Hypothalamus (tissue), 51 donors: ENCODE data around the gene SLC26A2.

Source experiments
- DNase-seq, 51 donors: peaks; one replicate each; lab custom pipeline; 2025; lab: John Stamatoyannopoulos, UW

Gene SLC26A2

DNA sequence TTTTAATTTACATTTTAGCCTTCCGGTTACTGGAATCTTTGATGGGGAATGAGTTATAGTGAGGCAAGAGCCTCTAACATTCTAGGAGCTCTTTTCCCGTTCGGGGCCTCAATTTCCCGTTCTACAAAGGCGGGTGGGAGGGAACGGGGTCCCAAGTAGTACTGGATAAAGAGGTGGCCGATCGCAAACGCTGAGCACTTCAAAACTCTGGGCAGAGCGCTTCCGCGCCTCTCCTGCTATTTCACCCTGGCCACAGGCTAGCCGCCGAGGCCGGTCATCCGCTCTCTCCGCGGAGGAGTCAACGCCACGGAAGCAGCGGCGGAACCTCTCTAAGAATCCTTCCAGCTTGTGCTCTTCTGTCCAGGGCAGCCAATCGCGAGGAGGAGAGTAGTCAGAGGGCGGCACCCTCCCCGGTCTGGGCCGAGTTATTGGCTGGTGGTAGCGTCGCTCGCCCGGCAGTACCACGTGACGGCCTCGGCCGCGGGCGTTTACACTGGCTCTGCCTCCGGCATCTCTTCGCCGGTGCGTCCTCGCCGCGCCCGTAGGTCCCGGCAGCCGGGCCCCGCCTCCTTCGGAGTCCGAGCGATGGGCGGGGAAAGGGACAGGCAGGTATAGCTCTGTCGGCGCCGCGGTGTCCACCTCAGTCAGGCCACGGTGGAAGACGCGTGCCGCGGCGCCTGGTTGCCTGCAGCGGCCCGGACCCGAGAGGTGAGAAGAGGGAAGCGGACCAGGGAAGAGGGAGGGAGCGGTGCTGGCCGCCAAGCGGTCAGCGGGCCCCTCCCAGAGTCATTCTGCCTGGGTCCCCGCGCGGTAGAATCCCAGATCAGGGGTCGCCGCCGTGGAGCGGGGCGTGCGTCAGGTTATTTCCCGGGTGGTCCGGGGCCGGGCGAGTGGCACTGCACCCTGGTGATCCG lies at the start of gene SLC26A2:
SLC26A2 (plus strand) TSS at position 487 of the 914 bp plus-strand sequence. CDS start 16,895 bp downstream, outside the sequence.
- peak; percentile 64 to 99 (median 96) for DNase-seq

DNA sequence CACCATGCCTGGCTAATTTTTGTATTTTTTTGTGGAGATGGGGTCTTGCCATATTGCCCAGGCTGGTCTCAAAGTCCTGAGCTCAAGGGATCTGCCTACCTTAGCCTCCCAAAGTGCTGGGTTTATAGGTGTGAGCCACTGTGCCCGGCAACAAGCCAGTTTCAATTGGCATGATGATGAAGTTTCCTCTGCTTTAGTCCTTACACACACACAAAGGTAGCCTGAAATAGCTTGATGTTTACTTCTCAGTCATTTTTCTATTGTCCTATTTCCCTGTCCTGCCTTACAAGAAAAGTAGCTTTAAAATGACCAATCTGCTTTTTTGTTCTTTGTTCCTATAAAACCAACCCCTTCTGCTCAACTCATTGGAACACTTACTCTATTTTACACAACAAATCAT lies 49.5 kb upstream of the SLC26A2 start:
- no peak for DNase-seq

GRCh38 chr5:149912226-149912871 lies 48.2 kb upstream of the SLC26A2 start:
- DNase-seq = no peak

- no peak for DNase-seq
Observed at GRCh38 chr5:149913436-149914419, 46.8 kb upstream of the SLC26A2 start.

GRCh38 chr5:149915392-149916260 lies 44.9 kb upstream of the SLC26A2 start:
- DNase-seq = no peak

DNA sequence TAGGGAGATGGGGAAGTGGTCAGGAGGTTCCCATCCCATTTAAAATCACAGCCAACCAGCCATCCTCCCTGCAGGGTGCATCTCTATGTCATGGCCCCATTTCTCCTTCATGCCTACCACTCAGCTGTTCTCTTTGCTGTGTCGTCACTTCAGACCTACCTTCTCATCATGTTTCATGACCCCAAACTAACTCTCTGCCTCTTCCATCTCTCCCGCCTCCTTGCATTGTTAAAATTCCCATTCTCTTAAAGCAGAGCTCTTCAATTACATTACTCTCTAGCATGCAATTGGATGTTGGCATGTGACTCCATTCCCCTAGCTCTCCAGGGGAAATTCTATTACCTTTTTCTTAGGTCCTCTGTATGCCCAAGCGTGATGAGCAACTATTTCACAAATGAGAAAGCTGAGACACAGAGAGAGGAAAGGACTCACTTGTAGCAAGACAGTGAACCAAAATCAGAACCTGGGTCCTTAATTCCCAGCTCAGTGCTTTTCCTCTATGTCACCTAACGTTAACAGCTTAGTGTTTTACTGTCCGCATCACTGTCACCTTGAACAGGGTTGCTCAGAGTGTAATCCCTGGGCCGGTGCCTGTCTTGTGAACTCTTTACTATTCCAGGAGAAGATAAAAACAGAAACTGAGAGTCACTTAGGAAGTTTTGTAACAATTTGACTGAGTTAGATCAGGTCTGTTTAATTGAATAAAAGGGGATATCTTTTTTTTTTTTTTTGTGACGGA lies 44.1 kb upstream of the SLC26A2 start:
- no peak for DNase-seq

- no peak for DNase-seq
Observed at GRCh38 chr5:149917073-149917676, 43.4 kb upstream of the SLC26A2 start.

GRCh38 chr5:149921597-149921996 lies 39.0 kb upstream of the SLC26A2 start:
- DNase-seq = no peak

GRCh38 chr5:149922950-149923349 lies 37.6 kb upstream of the SLC26A2 start:
- DNase-seq = no peak

GRCh38 chr5:149924486-149924885 lies 36.1 kb upstream of the SLC26A2 start:
- no peak for DNase-seq

GRCh38 chr5:149930043-149930748 lies 30.4 kb upstream of the SLC26A2 start:
- no peak for DNase-seq

DNA sequence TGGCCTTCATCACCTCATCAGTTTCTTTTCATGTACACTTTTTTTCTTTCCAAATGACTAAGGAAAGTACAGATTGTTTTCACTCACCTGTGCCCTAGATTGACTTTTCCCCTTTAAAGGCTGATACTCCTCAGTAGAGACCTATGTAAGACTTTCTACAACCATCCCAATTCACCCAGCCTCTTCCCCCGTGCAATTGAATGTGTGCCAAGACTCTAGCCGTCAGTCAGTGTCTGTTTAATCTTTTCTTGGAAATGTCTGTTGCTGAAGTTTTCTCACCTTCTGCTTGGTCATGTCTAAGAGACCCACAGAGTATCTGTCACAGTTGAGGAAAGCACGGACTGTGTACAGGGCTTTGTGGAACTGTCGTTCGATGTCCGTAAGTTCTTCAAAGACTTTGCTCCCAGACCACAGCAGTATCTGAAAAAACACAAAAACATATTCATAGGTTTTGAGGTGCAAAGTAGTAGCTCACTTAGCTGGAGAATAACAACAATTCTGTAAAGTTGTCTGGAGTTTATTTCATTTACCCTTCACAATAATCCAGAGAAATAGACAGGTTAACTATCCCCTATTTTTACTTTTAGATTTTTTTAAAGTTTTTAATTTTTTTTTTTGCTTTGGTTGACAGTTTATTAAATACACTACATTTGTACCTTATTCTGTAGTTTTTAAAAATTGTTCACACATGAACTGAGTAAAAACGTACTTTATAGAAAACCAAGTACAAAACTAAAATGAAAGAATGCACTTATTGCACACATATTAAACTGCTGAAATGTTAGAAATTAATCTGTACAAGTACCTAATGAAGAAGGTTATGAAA lies 29.6 kb upstream of the SLC26A2 start:
- no peak for DNase-seq

DNA sequence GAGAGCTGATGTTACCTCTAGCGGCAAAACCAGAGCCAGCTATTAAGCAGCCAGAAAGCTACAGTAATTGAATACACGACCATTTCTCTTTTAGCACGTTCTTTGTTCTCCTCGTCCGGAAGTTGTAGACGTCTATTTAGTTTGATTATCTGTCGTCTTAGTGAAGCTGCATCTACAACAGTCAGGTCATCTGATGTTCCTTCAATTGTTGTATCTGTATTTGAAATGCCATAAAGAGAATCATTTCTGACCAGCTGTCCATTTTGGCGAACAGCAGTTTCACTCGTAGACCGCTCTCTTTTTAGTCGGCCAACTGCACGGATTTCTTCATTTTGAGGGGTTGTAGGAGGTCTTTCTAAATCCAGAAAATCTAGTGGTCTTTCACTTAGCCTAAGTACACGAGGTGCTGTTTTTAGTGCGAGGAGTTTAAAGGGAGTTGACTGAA lies 28.5 kb upstream of the SLC26A2 start:
- DNase-seq = no peak

DNA sequence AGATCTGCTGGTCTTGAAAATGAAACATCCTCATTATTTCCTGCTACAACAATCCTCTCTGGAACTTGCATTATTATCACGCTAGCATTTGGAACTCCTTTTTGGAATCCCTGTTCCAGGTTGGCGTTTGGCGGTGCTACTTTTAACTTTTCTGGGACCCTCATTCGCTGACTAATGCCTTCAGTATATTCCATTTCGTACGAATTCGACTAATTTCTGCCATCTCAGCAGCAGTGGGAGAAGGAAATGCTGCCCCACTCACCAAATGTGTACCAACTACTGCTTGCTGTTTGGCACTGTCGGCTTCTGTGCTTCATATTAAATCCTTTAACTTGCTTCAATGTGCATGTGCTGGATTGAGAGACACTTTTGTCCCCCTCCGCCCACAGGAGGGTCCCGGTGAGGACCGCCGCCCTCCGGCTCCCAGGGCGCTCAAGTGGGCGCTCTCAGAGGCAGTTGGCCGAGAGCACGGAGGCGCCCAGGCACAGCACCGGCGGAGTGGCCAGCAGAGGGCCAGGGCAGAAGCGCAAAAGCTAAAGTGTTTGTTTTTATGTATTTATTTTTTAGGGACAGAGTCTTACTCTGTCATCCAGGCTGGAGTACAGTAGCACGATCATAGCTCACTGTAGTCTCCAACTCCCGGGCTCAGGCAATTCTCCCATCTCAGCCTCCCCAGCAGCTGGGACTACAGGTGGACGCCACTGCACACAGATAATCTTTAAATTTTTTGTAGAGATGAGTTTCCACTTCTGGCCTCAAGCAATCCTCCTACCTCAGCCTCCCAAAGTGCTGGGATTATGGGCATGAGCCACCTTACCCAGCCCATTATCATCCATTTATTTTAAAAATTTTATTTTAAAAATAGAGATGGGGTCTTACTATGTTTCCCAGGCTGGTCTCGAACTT lies 27.9 kb upstream of the SLC26A2 start:
- DNase-seq = peak in 1 of 51 donors; percentile 5

DNA sequence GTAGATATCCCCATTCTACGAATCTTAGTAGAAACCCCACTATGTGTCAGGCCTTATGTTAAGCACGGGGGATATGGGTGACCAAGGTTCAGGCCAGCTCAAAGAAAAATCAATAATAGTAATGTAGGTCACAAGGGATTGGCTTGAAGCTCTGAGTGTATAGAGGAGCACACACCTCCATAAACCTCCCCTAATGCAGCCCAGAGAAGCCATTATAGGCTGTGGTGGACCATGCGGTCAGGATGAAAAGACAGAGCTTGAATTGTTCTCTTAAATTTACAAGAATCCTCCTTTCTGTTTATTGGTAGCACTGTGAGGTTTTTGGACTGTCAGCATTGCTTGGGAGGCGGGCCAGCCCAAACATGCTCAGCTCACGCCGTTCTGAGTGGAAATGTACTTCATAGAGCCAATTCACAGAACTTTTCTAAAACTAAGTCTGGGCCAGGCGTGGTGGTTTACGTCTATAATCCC lies 25.1 kb upstream of the SLC26A2 start:
- no peak for DNase-seq
